GM21515 (cell line): Measurements from ENCODE around the gene MAPK1.

Source experiments
- ATAC-seq: cut with Tn5 transposase; IDR thresholded peaks from one replicate; pipeline ENCODE4 v1.9.1; 2021; ENCODE audit not compliant: unreplicated experiment

MAPK1 gene

GRCh38 chr22:21709688-21710087 is 157.8 kb downstream of the MAPK1 start:
- ATAC-seq = no peak

GRCh38 chr22:21708960-21709359 is 158.5 kb downstream of the MAPK1 start:
- no peak for ATAC-seq

- no peak for ATAC-seq
Measured at GRCh38 chr22:21707677-21708076, 159.8 kb downstream of the MAPK1 start.
